ENCODE measurements around the gene RBPJ. TPM values are rescaled to one million over a fixed set of nuclear protein-coding genes. Genes with fewer than 3 reads are reported as not detected.

The RBPJ gene
- total and polyA plus RNA-seq, 2 experiments from 2014 or later, result 73.7 to 74.5 TPM

- Histone ChIP-seq H3K4me2 (no peak overlapping the region), H3K27me3 (no peaks in the 10 kb centered on the region), H3K36me3 (replicated peaks; ENCODE audit: insufficient read depth, low read depth) (no peaks in the 10 kb centered on the region), H3K79me2 (no peaks in the 10 kb centered on the region), H4K20me1 (ENCODE audit: insufficient read depth, poor library complexity, severe bottlenecking) (no peaks in the 10 kb centered on the region), H2AFZ (no peak overlapping the region), H3K4me3 (no peak overlapping the region), H3K9me2 (replicated peaks; ENCODE audit: insufficient read depth) (no peaks in the 10 kb centered on the region), H3K27ac (no peak overlapping the region), H3K4me1 (ENCODE audit: insufficient read depth) (no peaks in the 10 kb centered on the region), H3K9me3 (ENCODE audit: low read depth) (no peaks in the 10 kb centered on the region)
- TF ChIP-seq EZH2phosphoT487 (IDR thresholded peaks at IDR 0.05; ENCODE audit: low read depth, severe bottlenecking, unreplicated experiment), result no peak
- no peak for TF ChIP-seq EZH2 (IDR thresholded peaks at IDR 0.05; ENCODE audit: borderline replicate concordance)
- no peak for TF ChIP-seq CTCF (IDR thresholded peaks at IDR 0.05; ENCODE audit: poor library complexity)
- no peak for DNase-seq (ENCODE audit: low spot score)
- 56% methylated on average over 3 of the region's 3 CpGs for WGBS (ENCODE audit: low lambda C conversion rate, missing lambda C conversion rate)
Measured at GRCh38 chr4:26474551-26474950, 153.7 kb downstream of the RBPJ start.

- 81% methylated on average over 8 of the region's 8 CpGs for WGBS (ENCODE audit: low lambda C conversion rate, missing lambda C conversion rate)
- H3K4me3 ChIP-seq, result no peak overlapping the region
- no peak overlapping the region for H3K4me2 ChIP-seq
- no peaks in the 10 kb centered on the region for H3K36me3 ChIP-seq (replicated peaks; ENCODE audit: insufficient read depth, low read depth)
- no peak for DNase-seq (ENCODE audit: low spot score)
- no peaks in the 10 kb centered on the region for H4K20me1 ChIP-seq (ENCODE audit: insufficient read depth, poor library complexity, severe bottlenecking)
- no peak overlapping the region for H3K27ac ChIP-seq
- no peaks in the 10 kb centered on the region for H3K9me3 ChIP-seq (ENCODE audit: low read depth)
- no peaks in the 10 kb centered on the region for H3K4me1 ChIP-seq (ENCODE audit: insufficient read depth)
- TF ChIP-seq EZH2 (IDR thresholded peaks at IDR 0.05; ENCODE audit: borderline replicate concordance) (no peak), EZH2phosphoT487 (IDR thresholded peaks at IDR 0.05; ENCODE audit: low read depth, severe bottlenecking, unreplicated experiment) (no peak), CTCF (IDR thresholded peaks at IDR 0.05; ENCODE audit: poor library complexity) (no peak)
- no peaks in the 10 kb centered on the region for H3K79me2 ChIP-seq
- no peak overlapping the region for H2AFZ ChIP-seq
- no peaks in the 10 kb centered on the region for H3K27me3 ChIP-seq
- no peaks in the 10 kb centered on the region for H3K9me2 ChIP-seq (replicated peaks; ENCODE audit: insufficient read depth)
Measured at GRCh38 chr4:26475716-26476115, 154.9 kb downstream of the RBPJ start.

GRCh38 chr4:26476545-26476944 is 155.7 kb downstream of the RBPJ start:
- Histone ChIP-seq H3K36me3 (replicated peaks; ENCODE audit: insufficient read depth, low read depth) (no peaks in the 10 kb centered on the region), H3K4me3 (no peak overlapping the region), H2AFZ (no peak overlapping the region), H3K27ac (no peak overlapping the region), H3K9me2 (replicated peaks; ENCODE audit: insufficient read depth) (no peaks in the 10 kb centered on the region), H4K20me1 (ENCODE audit: insufficient read depth, poor library complexity, severe bottlenecking) (no peaks in the 10 kb centered on the region), H3K9me3 (ENCODE audit: low read depth) (no peaks in the 10 kb centered on the region), H3K27me3 (no peaks in the 10 kb centered on the region), H3K4me2 (no peak overlapping the region), H3K79me2 (no peaks in the 10 kb centered on the region), H3K4me1 (ENCODE audit: insufficient read depth) (no peaks in the 10 kb centered on the region)
- 77% methylated on average over 5 of the region's 5 CpGs for WGBS (ENCODE audit: low lambda C conversion rate, missing lambda C conversion rate)
- no peak for DNase-seq (ENCODE audit: low spot score)
- TF ChIP-seq EZH2phosphoT487 (IDR thresholded peaks at IDR 0.05; ENCODE audit: low read depth, severe bottlenecking, unreplicated experiment) (no peak), CTCF (IDR thresholded peaks at IDR 0.05; ENCODE audit: poor library complexity) (no peak), EZH2 (IDR thresholded peaks at IDR 0.05; ENCODE audit: borderline replicate concordance) (no peak)

GRCh38 chr4:26478330-26478729 is 157.5 kb downstream of the RBPJ start:
- Histone ChIP-seq H3K4me1 (ENCODE audit: insufficient read depth) (no peaks in the 10 kb centered on the region), H3K9me3 (ENCODE audit: low read depth) (no peaks in the 10 kb centered on the region), H4K20me1 (ENCODE audit: insufficient read depth, poor library complexity, severe bottlenecking) (no peaks in the 10 kb centered on the region), H3K4me2 (no peak overlapping the region), H3K27ac (no peak overlapping the region), H2AFZ (no peak overlapping the region), H3K36me3 (replicated peaks; ENCODE audit: insufficient read depth, low read depth) (no peaks in the 10 kb centered on the region), H3K4me3 (no peak overlapping the region), H3K79me2 (no peaks in the 10 kb centered on the region), H3K9me2 (replicated peaks; ENCODE audit: insufficient read depth) (no peaks in the 10 kb centered on the region), H3K27me3 (no peaks in the 10 kb centered on the region)
- no peak for DNase-seq (ENCODE audit: low spot score)
- 83% methylated on average over 13 of the region's 13 CpGs for WGBS (ENCODE audit: low lambda C conversion rate, missing lambda C conversion rate)
- no peak for TF ChIP-seq CTCF (IDR thresholded peaks at IDR 0.05; ENCODE audit: poor library complexity)
- no peak for TF ChIP-seq EZH2 (IDR thresholded peaks at IDR 0.05; ENCODE audit: borderline replicate concordance)
- no peak for TF ChIP-seq EZH2phosphoT487 (IDR thresholded peaks at IDR 0.05; ENCODE audit: low read depth, severe bottlenecking, unreplicated experiment)
